GM23248 (cell line): ENCODE results near the gene EEF2KMT.
"Not testable (repeated sequence)": the region's sequence is repeated elsewhere in the genome, so short reads cannot be mapped to it uniquely, and the experiment has no call there.

Experiments used
- EZH2 ChIP-seq: fragments of 200-600 bp; sonication (generic); IDR thresholded peaks from 2 replicates; pipeline ENCODE4 v1.6.1; 2018; ENCODE audit warnings: antibody characterized with exemption, mild to moderate bottlenecking; ENCODE audit not compliant: insufficient read depth, poor library complexity, severe bottlenecking
- EZH2phosphoT487 ChIP-seq: fragments of 200-600 bp; sonication (generic); IDR thresholded peaks from 2 replicates; pipeline ENCODE4 v1.6.1; 2018; ENCODE audit warnings: antibody characterized with exemption, moderate library complexity, mild to moderate bottlenecking, low read depth; ENCODE audit not compliant: insufficient read depth

DNA sequence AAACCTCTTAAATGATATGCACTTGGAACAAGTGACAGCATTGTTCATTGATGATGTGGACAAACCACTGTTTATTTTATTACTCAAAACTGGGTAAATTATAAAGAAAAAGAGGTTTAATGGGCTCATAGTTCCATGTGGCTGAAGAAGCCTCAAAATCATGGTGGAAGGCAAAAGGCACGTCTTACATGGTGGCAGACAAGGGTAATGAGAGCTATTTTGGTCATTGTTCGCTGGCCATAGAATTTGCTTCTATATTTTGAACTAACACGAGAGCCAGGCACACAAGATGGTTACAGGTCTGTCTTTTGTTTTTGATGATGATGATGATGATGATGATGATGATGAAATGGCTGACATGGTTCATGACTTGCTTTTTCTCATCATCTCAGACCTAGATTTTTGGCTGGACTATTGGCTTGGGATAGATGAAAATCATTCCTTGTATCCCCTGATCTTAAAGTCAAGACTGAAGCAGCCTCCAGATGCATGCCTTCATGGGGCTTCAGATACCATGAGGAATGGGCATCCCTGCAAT, 33.9 kb upstream of the EEF2KMT start:
- not testable (repeated sequence) for TF ChIP-seq EZH2phosphoT487, EZH2
